ENCODE data around the gene C16orf46. TPM values are rescaled to one million over a fixed set of nuclear protein-coding genes. Genes with fewer than 3 reads are reported as not detected.

C16orf46 gene
- total and polyA plus RNA-seq, 2 of the 13 experiments (the other 11 are each of a cell fraction or from before 2014, with no cell fraction given): 0.38 to 0.55 TPM

GRCh38 chr16:81095953-81096714 lies 19.1 kb upstream of the C16orf46 start, which contains the start of gene GCSH (continued):
- TF ChIP-seq TERF1 (CRISPR knock-in tag; IDR thresholded peaks at IDR 0.05): no peak
- peak; percentile 90; the same call in 1 of the 2 replicates for TF ChIP-seq MTERF4 (CRISPR knock-in tag; IDR thresholded peaks at IDR 0.05)
- peak; percentile 81 for TF ChIP-seq ZNF431 (CRISPR knock-in tag; IDR thresholded peaks at IDR 0.05; ENCODE audit: borderline replicate concordance, low read depth)
- TF ChIP-seq GATAD1 (CRISPR knock-in tag; IDR thresholded peaks at IDR 0.05): no peak; the same call in 1 of the 2 replicates
- no peak; the same call in 1 of the 2 replicates for TF ChIP-seq JDP2 (CRISPR knock-in tag; IDR thresholded peaks at IDR 0.05; ENCODE audit: borderline replicate concordance)
- no peak for TF ChIP-seq PHB2 (IDR thresholded peaks at IDR 0.05; ENCODE audit: partially characterized antibody)
- peak; percentile 58; the same call in 1 of the 2 replicates for TF ChIP-seq CBFB (CRISPR knock-in tag; IDR thresholded peaks at IDR 0.05)
- no peak; the same call in 1 of the 2 replicates for TF ChIP-seq ZBTB26 (CRISPR knock-in tag; IDR thresholded peaks at IDR 0.05; ENCODE audit: borderline replicate concordance)
- no peak for TF ChIP-seq KAT7 (CRISPR knock-in tag; IDR thresholded peaks at IDR 0.05; ENCODE audit: borderline replicate concordance)
- TF ChIP-seq SP1 (IDR thresholded peaks at IDR 0.05): 0 out of 2 replicates have a peak, but pooled peaks have one; percentile 20
- TF ChIP-seq SP1 (CRISPR knock-in tag; IDR thresholded peaks at IDR 0.05): peak; percentile 84
- TF ChIP-seq ZMYM4 (CRISPR knock-in tag; IDR thresholded peaks at IDR 0.05): peak; percentile 97
- TF ChIP-seq RCOR2 (CRISPR knock-in tag; IDR thresholded peaks at IDR 0.05): no peak
- TF ChIP-seq LCORL (IDR thresholded peaks at IDR 0.05): no peak
- TF ChIP-seq LCORL (CRISPR knock-in tag; IDR thresholded peaks at IDR 0.05): no peak
- TF ChIP-seq THYN1 (CRISPR knock-in tag; IDR thresholded peaks at IDR 0.05; ENCODE audit: borderline replicate concordance, low read depth): no peak
- no peak for TF ChIP-seq HNRNPUL1 (IDR thresholded peaks at IDR 0.05; ENCODE audit: low read depth, low read length)
- no peak for TF ChIP-seq JARID2 (CRISPR knock-in tag; IDR thresholded peaks at IDR 0.05; ENCODE audit: insufficient replicate concordance)
- no peak for TF ChIP-seq HMGXB3 (CRISPR knock-in tag; IDR thresholded peaks at IDR 0.05; ENCODE audit: borderline replicate concordance)
- no peak for TF ChIP-seq ZNF317 (CRISPR knock-in tag; IDR thresholded peaks at IDR 0.05)
- TF ChIP-seq ZIK1 (CRISPR knock-in tag; IDR thresholded peaks at IDR 0.05; ENCODE audit: borderline replicate concordance, low read depth): peak; percentile 97; the same call in 1 of the 2 replicates

Data from HepG2 (cell line).